AG04449 (cell line): ENCODE measurements around the gene IQSEC1.

Experiments used
- CTCF ChIA-PET: fragments of 350-600 bp; formaldehyde crosslinking; extraction: SDS; loops from one replicate; lab custom pipeline; 2021; ENCODE audit warnings: antibody characterized with exemption; lab: Yijun Ruan, JAX
- POLR2A ChIA-PET: fragments of 400-600, 350-600 bp; formaldehyde crosslinking; extraction: SDS; loops from one replicate; lab custom pipeline; 2020; ENCODE audit warnings: antibody characterized with exemption, inconsistent platforms; lab: Yijun Ruan, JAX
- DNase-seq: peaks from one replicate; pipeline ENCODE4 v3.0.0-alpha.2; 2010; ENCODE audit warnings: low read depth, low spot score
- H3K4me3 ChIP-seq: 2 replicates; pipeline ENCODE4 v1.5.1; 2011; ENCODE audit warnings: low read depth, mild to moderate bottlenecking, control low read depth, low read length
- TF ChIP-seq, protein P1 (sequence below): IDR thresholded peaks from one replicate; pipeline ENCODE4 v1.5.1; 2011; ENCODE audit warnings: mild to moderate bottlenecking, moderate library complexity, low read length, control low read depth, inconsistent platforms; ENCODE audit not compliant: insufficient read depth; ENCODE audit errors: missing control alignments

The IQSEC1 gene

DNA sequence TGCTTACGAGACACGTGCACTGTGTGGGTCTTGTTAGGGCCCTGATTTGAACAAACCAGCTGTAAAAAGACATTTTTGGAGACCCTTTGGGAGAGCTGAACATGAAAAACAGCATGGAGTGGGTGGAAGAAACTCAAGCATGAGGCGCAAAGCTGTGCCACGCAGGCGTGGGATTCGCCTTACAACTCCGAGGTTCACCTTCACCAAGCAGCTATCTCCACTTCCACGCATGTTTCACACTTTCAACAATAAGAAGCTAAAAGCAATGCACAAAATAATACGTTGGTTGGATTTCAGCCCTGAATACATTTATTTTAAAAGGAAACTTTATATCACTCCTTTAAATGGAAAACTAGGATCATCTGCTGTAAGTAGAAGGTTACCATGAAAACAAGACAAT, 42.5 kb downstream of the IQSEC1 start:
- no peak for DNase-seq
- ChIA-PET POLR2A (no interaction called here), CTCF (no interaction called here)
- TF ChIP-seq, protein P1, sequence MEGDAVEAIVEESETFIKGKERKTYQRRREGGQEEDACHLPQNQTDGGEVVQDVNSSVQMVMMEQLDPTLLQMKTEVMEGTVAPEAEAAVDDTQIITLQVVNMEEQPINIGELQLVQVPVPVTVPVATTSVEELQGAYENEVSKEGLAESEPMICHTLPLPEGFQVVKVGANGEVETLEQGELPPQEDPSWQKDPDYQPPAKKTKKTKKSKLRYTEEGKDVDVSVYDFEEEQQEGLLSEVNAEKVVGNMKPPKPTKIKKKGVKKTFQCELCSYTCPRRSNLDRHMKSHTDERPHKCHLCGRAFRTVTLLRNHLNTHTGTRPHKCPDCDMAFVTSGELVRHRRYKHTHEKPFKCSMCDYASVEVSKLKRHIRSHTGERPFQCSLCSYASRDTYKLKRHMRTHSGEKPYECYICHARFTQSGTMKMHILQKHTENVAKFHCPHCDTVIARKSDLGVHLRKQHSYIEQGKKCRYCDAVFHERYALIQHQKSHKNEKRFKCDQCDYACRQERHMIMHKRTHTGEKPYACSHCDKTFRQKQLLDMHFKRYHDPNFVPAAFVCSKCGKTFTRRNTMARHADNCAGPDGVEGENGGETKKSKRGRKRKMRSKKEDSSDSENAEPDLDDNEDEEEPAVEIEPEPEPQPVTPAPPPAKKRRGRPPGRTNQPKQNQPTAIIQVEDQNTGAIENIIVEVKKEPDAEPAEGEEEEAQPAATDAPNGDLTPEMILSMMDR: no peak
- no peak overlapping the region for H3K4me3 ChIP-seq

DNA sequence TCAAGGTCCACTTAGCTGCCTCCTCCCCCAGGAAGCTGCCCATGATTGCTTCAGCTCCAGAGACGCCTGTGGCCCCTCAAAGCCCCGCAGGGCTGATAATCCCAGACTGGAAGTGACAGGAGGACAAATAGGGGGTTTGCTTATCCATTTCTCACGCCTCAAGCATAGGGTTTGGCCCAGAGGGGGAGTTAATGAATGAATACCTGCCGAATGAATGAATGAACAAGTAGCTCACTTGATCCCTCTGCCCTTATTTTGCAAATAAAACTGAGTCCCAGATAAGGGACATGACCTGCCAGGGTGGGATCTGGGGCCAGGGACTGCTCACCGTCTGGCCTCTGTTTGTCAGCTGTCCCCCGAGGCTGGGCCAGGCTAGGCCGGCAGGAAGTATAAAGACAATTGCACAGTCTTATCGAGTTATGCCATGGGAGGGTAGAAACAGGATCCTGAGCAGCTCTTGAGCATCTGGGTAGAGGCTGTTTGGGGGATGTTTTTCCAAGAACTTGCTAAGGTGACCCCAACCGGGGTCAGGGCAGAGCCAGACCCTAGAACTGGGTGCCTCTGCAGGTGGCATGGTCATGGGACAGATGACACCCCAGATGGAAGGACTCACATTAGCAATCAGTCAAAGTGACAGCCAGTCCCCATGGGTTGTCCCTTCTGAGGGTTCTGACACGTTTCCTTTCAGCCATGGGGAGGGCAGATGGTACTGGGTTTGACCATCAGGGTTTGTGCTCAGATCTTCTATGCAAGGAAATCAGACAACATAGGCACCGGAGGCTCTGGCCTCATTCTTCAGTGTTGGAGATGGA, 45.0 kb downstream of the IQSEC1 start:
- no peak for DNase-seq
- CTCF ChIA-PET: interaction anchor here (1.3 kb wide), 1 partner anchor 11 kb away, joined by 3 read pairs; no protein-coding TSS in a partner anchor
- no peak overlapping the region for H3K4me3 ChIP-seq
- TF ChIP-seq, protein P1: no peak
- POLR2A ChIA-PET: no interaction called here

DNA sequence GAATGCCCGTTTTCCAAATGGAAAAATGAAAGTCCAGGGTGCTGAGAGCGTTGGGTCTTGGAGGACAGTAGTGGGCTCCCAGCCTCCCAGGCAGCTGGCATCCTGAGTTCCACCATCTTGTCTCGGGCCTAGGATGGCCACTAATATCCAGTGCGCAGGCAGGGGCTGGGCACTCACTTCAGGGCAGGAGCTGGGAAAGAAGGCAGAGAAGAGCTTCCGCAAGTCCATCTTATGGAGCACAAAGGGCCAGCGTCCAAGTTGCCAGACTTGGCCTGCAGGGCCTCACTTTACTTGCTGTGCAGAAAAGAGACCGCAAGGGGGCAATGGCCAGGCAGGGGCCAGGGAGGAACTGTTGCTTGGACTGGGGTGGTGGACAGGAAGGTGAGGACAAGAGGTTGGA, 46.1 kb downstream of the IQSEC1 start:
- no peak overlapping the region for H3K4me3 ChIP-seq
- CTCF ChIA-PET: no interaction called here
- TF ChIP-seq, protein P1: no peak
- POLR2A ChIA-PET: no interaction called here
- no peak for DNase-seq

DNA sequence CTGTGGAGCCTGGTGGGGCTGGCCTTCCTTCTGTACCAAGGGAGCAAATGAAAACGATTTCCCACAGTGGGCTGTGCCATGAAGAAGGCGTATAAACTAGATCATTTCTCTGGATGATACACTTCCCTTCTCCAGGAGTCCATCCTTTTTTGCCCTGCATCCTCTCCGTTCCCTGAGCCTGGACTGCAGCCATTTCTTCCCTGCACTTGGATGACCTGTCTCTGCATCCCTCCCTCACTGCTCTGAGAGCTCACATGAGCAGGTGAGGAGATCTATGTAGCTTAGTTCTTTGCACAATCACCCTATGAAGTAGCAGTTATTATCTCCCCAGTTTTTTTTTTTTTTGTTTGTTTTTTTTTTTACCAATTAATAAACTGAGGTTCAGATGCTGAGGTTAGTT, 46.7 kb downstream of the IQSEC1 start:
- no peak overlapping the region for H3K4me3 ChIP-seq
- no peak for DNase-seq
- ChIA-PET CTCF (no interaction called here), POLR2A (no interaction called here)
- TF ChIP-seq, protein P1: no peak

DNA sequence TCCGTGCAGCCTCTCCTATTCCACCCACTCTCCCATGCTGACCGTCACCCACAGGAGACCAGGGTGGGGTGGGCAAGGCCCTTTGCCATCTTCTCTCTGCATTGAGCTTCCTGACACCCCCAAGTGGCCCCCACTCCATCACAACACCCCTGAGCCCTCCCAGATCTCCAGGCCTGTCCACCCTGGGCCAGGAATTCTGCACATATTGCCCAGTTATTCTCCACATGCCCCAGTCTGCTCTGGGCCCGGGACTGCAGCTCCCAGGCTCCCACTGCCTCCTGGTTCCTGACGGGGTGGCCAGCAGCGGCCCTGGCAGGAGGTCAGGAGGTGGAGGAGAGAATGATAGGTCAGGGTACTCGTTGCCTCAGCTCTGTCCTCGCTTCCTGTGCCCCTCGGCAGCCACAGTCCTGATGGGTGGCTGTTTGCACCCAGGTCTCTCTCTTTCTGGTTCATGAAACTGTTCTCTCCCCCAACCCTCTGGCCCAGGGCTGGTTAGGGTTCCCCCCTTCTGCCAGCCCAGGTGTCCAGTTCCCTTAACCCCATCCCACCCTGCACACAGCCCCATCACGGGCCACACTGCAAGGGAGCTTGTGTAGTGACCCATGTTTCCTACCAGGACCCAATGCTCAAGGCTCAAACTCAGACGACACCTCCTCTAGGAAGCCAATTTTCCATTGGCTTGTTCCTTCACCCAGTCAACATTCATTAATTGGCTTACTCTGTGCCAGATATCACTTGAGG, 47.3 kb downstream of the IQSEC1 start:
- ChIA-PET CTCF (interaction anchor here (1.0 kb wide), 1 partner anchor 31 kb away, joined by 3 read pairs; no protein-coding TSS in a partner anchor), POLR2A (no interaction called here)
- DNase-seq: no peak
- H3K4me3 ChIP-seq: no peak overlapping the region
- TF ChIP-seq, protein P1: no peak

DNA sequence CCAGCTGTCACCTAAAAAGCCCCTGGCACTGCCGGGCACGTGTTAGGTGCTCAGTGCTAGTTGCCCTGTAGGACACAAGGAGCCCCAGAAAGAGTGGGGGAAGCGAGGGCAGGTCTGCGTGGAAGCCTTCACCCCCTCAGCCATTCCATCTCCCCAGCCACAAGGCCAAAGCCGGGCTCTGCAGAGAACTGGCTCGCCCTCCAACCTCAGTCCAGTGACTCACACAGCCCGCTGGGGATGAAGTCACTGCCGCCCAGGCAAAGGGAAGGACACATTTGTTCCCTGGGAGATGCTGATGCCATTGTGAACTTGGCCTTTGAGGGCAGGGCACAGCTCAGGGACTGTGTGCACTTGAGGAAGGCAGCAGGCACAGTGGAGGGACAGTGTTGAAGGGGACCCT, 48.1 kb downstream of the IQSEC1 start:
- ChIA-PET POLR2A (no interaction called here), CTCF (interaction anchor here (1.0 kb wide), 1 partner anchor 30 kb away, joined by 3 read pairs; no protein-coding TSS in a partner anchor)
- no peak overlapping the region for H3K4me3 ChIP-seq
- TF ChIP-seq, protein P1: no peak
- DNase-seq: no peak
